ENCODE data around the gene DNAH14.
"Not testable (repeated sequence)": the region's sequence is repeated elsewhere in the genome, so short reads cannot be mapped to it uniquely, and the experiment has no call there.

DNAH14 gene

GRCh38 chr1:225300381-225300780 is 370.9 kb downstream of the DNAH14 start:
- no peak overlapping the region for H3K4me2 ChIP-seq (ENCODE audit: low read length)
- H3K9me3 ChIP-seq (ENCODE audit: control insufficient read depth, low read length): no peaks in the 10 kb centered on the region
- H2AFZ ChIP-seq: no peak overlapping the region
- no peaks in the 10 kb centered on the region for H3K27me3 ChIP-seq (ENCODE audit: control insufficient read depth, insufficient read depth, low read length)
- TF ChIP-seq CTCF (IDR thresholded peaks at IDR 0.05): no peak
- no peaks in the 10 kb centered on the region for H3K4me1 ChIP-seq
- no peaks in the 10 kb centered on the region for H3K79me2 ChIP-seq
- H3K9ac ChIP-seq: no peak overlapping the region
- no peak overlapping the region for H3K4me3 ChIP-seq (ENCODE audit: low read depth, low read length)
- no peak overlapping the region for H3K27ac ChIP-seq
- no peaks in the 10 kb centered on the region for H3K36me3 ChIP-seq (ENCODE audit: control insufficient read depth, insufficient read depth, low read length)

- H3K4me1 ChIP-seq: no peaks in the 10 kb centered on the region
- no peak overlapping the region for H3K9ac ChIP-seq
These were observed 375.5 kb downstream of the DNAH14 start for GRCh38 chr1:225304996-225305395.

GRCh38 chr1:225310544-225310943 is 381.1 kb downstream of the DNAH14 start:
- H3K4me3 ChIP-seq (ENCODE audit: low read depth, low read length); H3K27ac ChIP-seq; H3K9ac ChIP-seq; H3K27me3 ChIP-seq (ENCODE audit: control insufficient read depth, insufficient read depth, low read length); H3K9me3 ChIP-seq (ENCODE audit: control insufficient read depth, low read length); H2AFZ ChIP-seq; H3K36me3 ChIP-seq (ENCODE audit: control insufficient read depth, insufficient read depth, low read length); H3K79me2 ChIP-seq; H3K4me2 ChIP-seq (ENCODE audit: low read length); H3K4me1 ChIP-seq: not testable (repeated sequence)

More at GRCh38 chr1:225304996-225305395, 375.5 kb downstream of the DNAH14 start:
- Histone ChIP-seq H3K27me3 (ENCODE audit: control insufficient read depth, insufficient read depth, low read length) (no peaks in the 10 kb centered on the region), H3K27ac (no peak overlapping the region), H2AFZ (no peak overlapping the region), H3K36me3 (ENCODE audit: control insufficient read depth, insufficient read depth, low read length) (no peaks in the 10 kb centered on the region), H3K79me2 (no peaks in the 10 kb centered on the region), H3K4me3 (ENCODE audit: low read depth, low read length) (no peak overlapping the region), H3K9me3 (ENCODE audit: control insufficient read depth, low read length) (no peaks in the 10 kb centered on the region), H3K4me2 (ENCODE audit: low read length) (no peak overlapping the region)
- no peak for TF ChIP-seq CTCF (IDR thresholded peaks at IDR 0.05)

- Histone ChIP-seq H3K36me3 (ENCODE audit: control insufficient read depth, insufficient read depth, low read length) (no peaks in the 10 kb centered on the region), H3K9ac (no peak overlapping the region), H3K4me1 (no peaks in the 10 kb centered on the region), H3K79me2 (no peaks in the 10 kb centered on the region), H3K27ac (no peak overlapping the region), H3K4me3 (ENCODE audit: low read depth, low read length) (no peak overlapping the region), H3K4me2 (ENCODE audit: low read length) (no peak overlapping the region), H3K27me3 (ENCODE audit: control insufficient read depth, insufficient read depth, low read length) (no peaks in the 10 kb centered on the region), H3K9me3 (ENCODE audit: control insufficient read depth, low read length) (no peaks in the 10 kb centered on the region), H2AFZ (no peak overlapping the region)
- TF ChIP-seq CTCF (IDR thresholded peaks at IDR 0.05): peak; percentile 34
These were observed 389.5 kb downstream of the DNAH14 start for GRCh38 chr1:225318706-225319575.

GRCh38 chr1:225319871-225320270 is 390.4 kb downstream of the DNAH14 start:
- no peaks in the 10 kb centered on the region for H3K79me2 ChIP-seq
- no peaks in the 10 kb centered on the region for H3K9me3 ChIP-seq (ENCODE audit: control insufficient read depth, low read length)
- H3K27me3 ChIP-seq (ENCODE audit: control insufficient read depth, insufficient read depth, low read length): no peaks in the 10 kb centered on the region
- no peak overlapping the region for H3K9ac ChIP-seq
- H3K27ac ChIP-seq: no peak overlapping the region
- no peak for TF ChIP-seq CTCF (IDR thresholded peaks at IDR 0.05)
- no peak overlapping the region for H3K4me2 ChIP-seq (ENCODE audit: low read length)
- H3K4me3 ChIP-seq (ENCODE audit: low read depth, low read length): no peak overlapping the region
- H3K4me1 ChIP-seq: no peaks in the 10 kb centered on the region
- H3K36me3 ChIP-seq (ENCODE audit: control insufficient read depth, insufficient read depth, low read length): no peaks in the 10 kb centered on the region
- no peak overlapping the region for H2AFZ ChIP-seq
